PFSK-1 (cell line): ENCODE data around the gene LRRC8C.

ENCODE experiments used
- SIN3A ChIP-seq: IDR thresholded peaks from 2 replicates; pipeline ENCODE4 v1.6.1; 2012; ENCODE audit warnings: mild to moderate bottlenecking, low read length, moderate library complexity, borderline replicate concordance; ENCODE audit not compliant: insufficient read depth
- TAF1 ChIP-seq: IDR thresholded peaks from 2 replicates; pipeline ENCODE4 v1.6.1; 2012; ENCODE audit warnings: low read length, control low read depth, borderline replicate concordance; ENCODE audit not compliant: insufficient read depth

DNA sequence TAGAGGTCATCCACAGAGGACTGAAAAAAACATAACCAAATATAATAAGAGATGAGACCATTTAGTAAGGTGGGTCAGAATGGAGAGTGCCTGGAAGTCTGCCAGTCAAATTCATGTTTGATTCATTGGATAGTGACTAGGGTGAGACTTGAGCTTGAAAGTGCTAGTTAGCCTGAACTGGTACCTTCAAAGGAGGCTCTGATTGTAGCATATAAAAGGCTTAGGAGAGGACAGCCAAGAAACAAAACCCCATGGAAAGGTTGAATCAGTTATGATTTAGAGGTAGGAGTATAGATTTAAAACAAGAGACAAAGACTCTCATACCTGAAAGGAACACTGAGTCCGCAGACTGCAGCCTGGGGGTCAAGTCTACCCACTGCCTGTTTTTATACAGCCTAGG, 44.4 kb upstream of the LRRC8C start:
- TF ChIP-seq SIN3A (no peak), TAF1 (no peak)
